ENCODE data around the gene PDPK1.

PDPK1 gene

DNA sequence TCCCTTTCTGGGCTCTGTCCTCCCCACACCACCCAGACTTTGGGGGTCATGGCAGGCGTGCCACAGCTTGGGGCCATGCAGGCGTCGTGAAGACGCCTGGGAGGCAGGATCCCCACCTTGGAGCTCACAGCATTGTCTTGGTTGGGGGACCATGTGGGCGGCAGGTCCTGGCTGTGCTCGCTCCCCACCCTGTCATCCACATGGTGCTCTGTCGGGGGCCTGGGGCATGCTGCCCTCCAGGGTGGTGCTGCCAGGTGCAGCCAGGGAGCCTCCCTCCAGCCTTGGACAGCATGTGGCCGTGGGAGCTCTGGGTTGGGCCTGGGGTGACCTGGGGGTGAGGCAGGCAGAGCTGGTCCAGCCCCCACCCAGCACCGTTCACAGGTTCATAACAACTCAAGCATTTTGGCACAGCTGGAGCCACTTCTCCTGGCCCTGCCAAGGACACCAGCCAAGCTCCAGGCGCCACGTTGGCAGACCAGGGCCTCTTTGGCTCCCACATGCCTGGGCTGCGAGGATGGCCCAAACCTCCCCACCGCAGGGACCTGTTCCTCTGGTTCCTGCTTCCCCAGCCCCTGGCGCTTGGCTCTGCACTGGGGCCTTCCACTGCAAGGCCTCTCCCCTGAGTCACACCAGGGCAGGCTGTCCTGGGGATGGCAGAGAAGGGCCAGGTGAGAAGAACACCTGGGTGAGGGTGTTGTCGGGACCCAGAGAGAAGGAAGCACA is 39.1 kb upstream of the PDPK1 start:
- TF ChIP-seq, protein P1, sequence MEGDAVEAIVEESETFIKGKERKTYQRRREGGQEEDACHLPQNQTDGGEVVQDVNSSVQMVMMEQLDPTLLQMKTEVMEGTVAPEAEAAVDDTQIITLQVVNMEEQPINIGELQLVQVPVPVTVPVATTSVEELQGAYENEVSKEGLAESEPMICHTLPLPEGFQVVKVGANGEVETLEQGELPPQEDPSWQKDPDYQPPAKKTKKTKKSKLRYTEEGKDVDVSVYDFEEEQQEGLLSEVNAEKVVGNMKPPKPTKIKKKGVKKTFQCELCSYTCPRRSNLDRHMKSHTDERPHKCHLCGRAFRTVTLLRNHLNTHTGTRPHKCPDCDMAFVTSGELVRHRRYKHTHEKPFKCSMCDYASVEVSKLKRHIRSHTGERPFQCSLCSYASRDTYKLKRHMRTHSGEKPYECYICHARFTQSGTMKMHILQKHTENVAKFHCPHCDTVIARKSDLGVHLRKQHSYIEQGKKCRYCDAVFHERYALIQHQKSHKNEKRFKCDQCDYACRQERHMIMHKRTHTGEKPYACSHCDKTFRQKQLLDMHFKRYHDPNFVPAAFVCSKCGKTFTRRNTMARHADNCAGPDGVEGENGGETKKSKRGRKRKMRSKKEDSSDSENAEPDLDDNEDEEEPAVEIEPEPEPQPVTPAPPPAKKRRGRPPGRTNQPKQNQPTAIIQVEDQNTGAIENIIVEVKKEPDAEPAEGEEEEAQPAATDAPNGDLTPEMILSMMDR (IDR thresholded peaks at IDR 0.05; ENCODE audit: unreplicated experiment in 3 of 3), result no peak
- no peak overlapping the region for H3K4me3 Mint-ChIP-seq
- no peaks in the 10 kb centered on the region for H3K9me3 Mint-ChIP-seq
- H3K27ac Mint-ChIP-seq, result no peak overlapping the region
- H3K36me3 Mint-ChIP-seq (ENCODE audit: low read depth), result peaks cover 6% of the 10 kb centered on the region
- no peaks in the 10 kb centered on the region for H3K27me3 Mint-ChIP-seq (ENCODE audit: low read depth)
- peaks cover 16% of the 10 kb centered on the region for H3K4me1 Mint-ChIP-seq

DNA sequence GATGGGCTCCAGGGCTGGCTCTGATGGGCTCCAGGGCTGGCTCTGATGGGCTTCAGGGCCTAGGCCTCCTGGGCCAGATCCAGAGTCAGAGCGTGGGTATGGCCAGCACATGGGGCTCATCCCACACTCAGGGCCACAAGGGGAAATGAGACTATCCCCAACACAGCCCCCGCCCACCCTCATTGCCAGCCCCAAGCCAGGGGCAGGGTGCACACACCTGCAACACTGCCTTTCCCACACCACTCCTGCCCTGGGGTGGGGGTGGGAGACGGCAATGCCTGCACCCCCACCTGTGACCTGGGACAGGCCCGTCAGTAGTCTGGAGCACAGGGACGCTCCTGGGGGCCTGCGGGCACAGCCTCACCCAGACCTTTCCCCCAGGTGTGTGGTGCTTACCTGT is 38.4 kb upstream of the PDPK1 start:
- no peaks in the 10 kb centered on the region for H3K9me3 Mint-ChIP-seq
- H3K27ac Mint-ChIP-seq, result no peak overlapping the region
- H3K36me3 Mint-ChIP-seq (ENCODE audit: low read depth), result peaks cover 6% of the 10 kb centered on the region
- H3K4me3 Mint-ChIP-seq, result no peak overlapping the region
- TF ChIP-seq, protein P1 (IDR thresholded peaks at IDR 0.05; ENCODE audit: unreplicated experiment in 3 of 3), result no peak
- no peaks in the 10 kb centered on the region for H3K27me3 Mint-ChIP-seq (ENCODE audit: low read depth)
- H3K4me1 Mint-ChIP-seq, result peaks cover 16% of the 10 kb centered on the region

DNA sequence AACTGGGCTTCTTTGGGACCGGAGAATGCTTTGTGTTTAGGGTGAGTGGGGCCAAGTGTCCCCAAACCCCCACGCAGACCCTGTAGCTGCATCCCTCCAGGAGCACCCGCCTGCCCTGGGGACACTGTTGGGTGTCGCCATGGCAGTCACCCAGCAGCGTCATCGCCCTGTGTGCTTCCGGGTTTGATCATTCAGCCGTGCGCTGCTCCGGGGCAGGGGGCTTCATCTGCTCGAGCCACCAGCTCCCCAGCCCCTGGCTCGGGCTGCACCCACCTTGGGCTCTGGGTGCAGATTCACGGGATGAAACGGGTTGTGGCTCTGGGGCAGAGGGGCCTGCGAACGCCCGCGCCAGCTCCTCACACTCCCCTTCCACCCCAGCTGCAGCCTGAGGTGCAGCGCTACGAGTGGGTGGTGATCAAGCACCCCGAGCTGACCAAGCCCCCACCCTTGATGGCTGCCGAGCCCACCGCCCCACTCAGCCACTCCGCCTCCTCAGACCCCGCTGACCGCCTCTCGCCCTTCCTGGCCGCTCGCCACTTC is 37.9 kb upstream of the PDPK1 start:
- Mint-ChIP-seq H3K27me3 (ENCODE audit: low read depth) (no peaks in the 10 kb centered on the region), H3K4me1 (peaks cover 21% of the 10 kb centered on the region), H3K9me3 (no peaks in the 10 kb centered on the region), H3K27ac (no peak overlapping the region), H3K36me3 (ENCODE audit: low read depth) (peaks cover 6% of the 10 kb centered on the region), H3K4me3 (no peak overlapping the region)
- TF ChIP-seq, protein P1 (IDR thresholded peaks at IDR 0.05; ENCODE audit: unreplicated experiment in 3 of 3), result no peak

DNA sequence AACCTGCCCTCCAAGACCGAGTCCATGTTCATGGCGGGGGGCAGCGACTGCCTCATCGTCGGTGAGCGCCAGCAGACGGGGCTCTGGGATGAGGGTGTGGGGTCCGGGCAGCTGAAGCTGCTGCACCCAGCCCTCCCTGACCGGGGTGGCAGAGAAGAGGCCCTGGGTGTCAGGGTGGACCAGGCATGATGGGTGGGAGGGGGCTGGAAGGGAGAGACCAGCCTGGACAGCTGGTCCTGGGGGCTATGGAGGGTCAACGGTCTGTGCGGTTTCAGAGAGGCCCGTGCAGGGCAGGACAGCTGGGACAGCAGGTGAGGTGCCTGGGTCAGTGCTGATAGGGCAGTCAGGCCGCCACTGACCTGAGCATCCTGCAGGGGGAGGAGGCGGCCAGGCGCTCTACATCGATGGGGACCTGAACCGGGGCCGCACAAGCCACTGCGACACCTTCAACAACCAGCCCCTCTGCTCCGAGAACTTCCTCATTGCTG is 37.3 kb upstream of the PDPK1 start:
- Mint-ChIP-seq H3K4me3 (no peak overlapping the region), H3K4me1 (peaks cover 26% of the 10 kb centered on the region), H3K9me3 (no peaks in the 10 kb centered on the region), H3K27ac (no peak overlapping the region), H3K36me3 (ENCODE audit: low read depth) (peaks cover 6% of the 10 kb centered on the region), H3K27me3 (ENCODE audit: low read depth) (no peaks in the 10 kb centered on the region)
- TF ChIP-seq, protein P1 (IDR thresholded peaks at IDR 0.05; ENCODE audit: unreplicated experiment in 3 of 3), result no peak

DNA sequence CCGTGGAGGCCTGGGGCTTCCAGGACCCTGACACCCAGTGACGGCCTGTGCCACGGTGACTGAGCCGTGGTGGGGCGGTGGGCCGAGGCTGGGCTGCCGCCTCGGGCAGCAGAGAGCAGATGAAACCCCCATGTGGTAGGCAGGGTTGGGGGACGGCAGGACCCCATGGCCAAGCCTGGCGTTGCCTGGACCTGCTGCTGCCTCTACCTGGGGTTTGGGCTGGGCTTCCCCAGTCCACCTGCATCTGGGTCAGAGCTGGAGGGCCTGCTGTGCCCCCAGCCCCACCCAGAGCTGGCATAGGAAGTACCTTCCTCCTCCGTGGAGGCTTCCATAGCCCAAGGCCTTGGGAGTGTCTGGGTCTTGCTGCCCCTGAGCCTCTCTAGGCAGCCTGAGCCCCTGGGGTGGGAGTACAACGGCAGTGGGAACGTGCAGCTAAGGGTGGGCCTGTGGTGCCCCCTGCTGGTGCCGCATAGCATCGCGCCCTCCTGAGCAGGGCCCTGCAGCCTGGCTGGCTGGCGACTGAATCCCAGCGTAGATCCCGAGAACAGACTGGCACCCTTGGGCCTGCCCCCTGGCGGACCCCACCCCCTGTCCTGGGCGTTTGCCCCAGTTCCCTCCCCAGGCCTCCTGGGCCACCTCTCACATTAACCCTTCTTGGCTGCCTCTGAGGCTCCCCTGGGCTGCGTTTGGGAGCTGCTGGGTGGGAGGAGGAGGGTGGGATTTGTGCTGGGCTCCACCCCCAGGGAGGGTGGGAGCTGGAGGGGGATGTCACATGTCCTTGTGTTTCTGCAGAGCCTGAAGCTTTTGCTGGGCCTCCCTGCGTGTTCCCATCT is 36.7 kb upstream of the PDPK1 start:
- TF ChIP-seq, protein P1 (IDR thresholded peaks at IDR 0.05; ENCODE audit: unreplicated experiment in 3 of 3), result peak; percentile 98 to 99 (median 99)
- H3K4me3 Mint-ChIP-seq, result peak overlapping the region; percentile 60 to 76 (median 71)
- H3K9me3 Mint-ChIP-seq, result no peaks in the 10 kb centered on the region
- peaks cover 29% of the 10 kb centered on the region for H3K4me1 Mint-ChIP-seq
- H3K27ac Mint-ChIP-seq, result peak overlapping the region; percentile 70 to 98 (median 83)
- H3K36me3 Mint-ChIP-seq (ENCODE audit: low read depth), result peaks cover 6% of the 10 kb centered on the region
- no peaks in the 10 kb centered on the region for H3K27me3 Mint-ChIP-seq (ENCODE audit: low read depth)

Measured in nephron (organoid).